ENCODE measurements around the gene PIGH.

The PIGH gene

GRCh38 chr14:67573228-67574010 is 26.6 kb downstream of the PIGH start:
- DNase-seq: no peak

DNA sequence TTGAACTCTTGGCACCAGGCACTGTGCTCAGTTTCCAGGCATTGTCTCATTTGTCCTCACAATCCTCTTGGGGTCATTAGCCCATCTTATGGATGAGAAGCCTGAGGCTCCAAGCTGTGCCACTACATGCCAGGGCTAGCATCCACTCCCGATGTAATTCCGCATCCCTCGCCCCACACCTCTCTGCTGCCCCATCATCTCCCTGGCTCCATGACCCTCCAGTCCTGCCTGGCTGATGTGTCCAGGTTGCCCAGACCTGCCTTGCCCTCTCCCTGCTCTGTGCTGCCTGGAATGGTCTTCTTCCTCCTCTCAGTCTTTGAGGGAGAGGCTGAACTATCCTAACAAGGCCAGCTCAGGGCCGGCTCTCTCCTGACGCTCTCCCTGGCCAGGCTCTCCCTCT is 27.5 kb downstream of the PIGH start:
- DNase-seq: no peak

DNA sequence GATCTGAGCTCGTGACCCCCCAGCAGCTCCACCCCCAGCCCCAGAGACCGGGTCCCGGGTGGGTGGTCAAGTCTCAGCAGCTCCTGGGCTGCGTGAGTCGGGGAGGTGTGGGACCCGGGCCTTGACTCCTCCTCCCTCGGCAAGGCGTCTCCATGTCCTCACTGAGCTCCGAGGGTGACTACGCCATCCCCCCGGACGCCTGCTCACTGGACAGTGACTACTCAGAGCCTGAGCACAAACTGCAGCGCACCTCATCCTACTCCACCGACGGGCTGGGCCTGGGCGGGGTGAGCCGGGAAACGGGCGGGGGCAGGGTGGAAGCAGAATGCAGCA is 28.1 kb downstream of the PIGH start:
- no peak for DNase-seq

- peak; percentile 56 for DNase-seq
These were observed 28.6 kb downstream of the PIGH start for GRCh38 chr14:67571275-67571990.

GRCh38 chr14:67570453-67570852 is 29.6 kb downstream of the PIGH start:
- no peak for DNase-seq

GRCh38 chr14:67569651-67570290 is 30.3 kb downstream of the PIGH start:
- no peak for DNase-seq

GRCh38 chr14:67569011-67569650 is 30.9 kb downstream of the PIGH start:
- no peak for DNase-seq

DNA sequence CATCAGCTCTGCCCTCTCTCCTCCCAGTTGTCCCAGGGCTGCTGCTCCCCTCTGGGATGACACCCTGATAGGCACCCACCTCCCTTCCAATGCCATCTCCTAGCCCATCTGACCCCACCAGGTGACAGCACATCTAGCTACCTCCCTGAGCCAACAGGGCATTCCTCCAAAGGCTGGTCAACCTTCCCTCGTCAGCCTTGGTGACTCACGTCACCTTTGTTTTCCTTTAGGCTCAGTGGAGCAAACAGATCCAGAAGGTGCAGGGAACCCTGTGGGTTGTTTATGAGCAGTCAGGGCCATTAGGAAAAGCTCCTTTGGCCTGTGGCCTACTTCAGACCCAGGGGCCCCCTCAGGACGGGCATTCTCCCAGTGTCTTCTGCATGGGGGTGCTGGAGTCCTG is 32.4 kb downstream of the PIGH start:
- no peak for DNase-seq

DNA sequence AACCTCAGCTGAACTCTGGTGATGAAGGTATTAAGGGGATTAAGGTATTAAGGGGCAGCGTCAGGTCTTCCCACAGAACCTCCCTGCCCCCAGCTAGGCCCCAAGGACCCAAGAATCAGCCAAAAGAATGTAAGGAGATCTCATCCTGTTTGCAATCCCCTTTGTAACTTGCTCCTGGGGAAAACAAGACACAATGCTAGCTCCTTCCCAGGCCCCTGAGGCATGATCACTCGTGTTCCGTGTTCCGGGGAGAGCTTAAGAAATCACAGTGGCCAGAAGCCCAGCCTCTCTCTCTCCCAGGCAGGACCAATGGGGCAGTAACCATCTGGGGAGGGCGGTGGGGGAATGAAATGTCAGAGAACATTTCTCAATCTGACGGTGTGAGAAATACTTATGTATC is 33.2 kb downstream of the PIGH start:
- DNase-seq: no peak

DNA sequence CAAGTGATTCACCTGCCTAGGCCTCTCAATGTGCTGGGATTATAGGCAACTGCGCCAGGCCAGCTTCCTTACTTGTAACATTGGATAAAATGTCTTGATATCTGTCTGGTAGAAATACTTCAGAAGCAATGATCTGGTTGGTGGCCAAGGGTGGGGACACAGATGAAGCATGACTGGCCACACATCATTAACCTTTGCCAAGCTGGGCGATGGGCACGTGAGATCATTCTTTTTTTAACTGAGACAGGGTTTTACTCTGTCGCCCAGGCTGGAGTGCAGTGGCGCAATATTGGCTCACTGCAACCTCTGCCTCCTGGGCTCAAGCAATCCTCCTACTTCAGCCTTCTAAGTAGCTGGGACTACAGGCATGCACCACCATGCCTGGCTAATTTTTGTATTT is 35.8 kb downstream of the PIGH start:
- no peak for DNase-seq

DNA sequence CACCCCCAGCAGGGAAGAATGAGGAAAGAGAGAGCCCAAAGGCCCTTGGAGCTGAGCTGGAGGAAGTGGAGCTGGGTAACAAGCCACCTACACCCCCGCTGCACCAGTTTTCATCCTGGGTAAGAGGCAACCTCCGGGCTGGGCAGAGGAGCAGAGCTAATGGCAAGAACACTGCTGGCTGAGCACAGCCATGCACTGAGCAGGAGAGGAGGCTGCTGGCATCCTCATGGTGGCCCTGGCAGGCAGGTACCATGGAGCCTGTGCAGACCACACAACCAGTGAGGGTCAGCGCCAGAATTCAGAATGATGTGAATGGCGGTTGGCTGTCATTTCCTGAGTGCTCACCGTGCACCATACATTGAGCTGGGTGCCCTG is 37.3 kb downstream of the PIGH start:
- DNase-seq: no peak

DNA sequence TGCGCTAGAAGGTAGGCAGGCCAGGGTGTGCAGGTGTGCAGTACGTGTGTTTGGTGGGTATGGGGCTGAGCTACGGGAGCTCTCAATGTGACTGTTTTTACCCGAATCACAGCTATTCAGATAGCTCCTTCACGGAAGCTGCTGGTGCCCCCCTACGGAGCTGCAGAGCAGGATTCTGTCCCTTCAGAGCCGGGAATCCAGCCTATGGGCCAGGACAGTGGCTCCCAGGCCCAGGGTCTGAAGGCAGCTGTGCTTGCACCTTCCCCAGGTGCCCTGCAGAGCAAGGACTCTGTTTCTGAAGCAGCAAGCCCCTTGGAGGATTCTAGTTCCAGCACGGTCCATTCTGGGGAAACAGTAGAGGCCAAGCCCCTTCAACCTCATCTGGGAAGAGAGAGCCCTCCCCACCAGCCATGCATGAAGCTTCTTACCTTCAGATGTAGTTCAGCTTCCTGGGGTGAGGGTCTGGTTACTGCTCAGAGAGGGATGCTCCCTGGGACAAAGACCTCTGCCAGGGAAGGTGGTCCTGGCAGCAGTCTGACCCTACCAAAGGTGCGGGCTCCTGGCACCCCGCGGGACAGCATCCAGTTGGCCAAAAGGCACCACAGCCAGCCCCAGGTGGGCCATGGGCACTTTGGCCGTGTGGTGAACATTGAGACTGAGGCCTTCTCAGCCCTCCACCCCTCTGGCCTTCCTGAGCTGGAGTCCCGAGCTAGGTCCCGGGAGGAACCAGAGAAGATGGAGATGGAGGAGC is 37.9 kb downstream of the PIGH start:
- DNase-seq: no peak

DNA sequence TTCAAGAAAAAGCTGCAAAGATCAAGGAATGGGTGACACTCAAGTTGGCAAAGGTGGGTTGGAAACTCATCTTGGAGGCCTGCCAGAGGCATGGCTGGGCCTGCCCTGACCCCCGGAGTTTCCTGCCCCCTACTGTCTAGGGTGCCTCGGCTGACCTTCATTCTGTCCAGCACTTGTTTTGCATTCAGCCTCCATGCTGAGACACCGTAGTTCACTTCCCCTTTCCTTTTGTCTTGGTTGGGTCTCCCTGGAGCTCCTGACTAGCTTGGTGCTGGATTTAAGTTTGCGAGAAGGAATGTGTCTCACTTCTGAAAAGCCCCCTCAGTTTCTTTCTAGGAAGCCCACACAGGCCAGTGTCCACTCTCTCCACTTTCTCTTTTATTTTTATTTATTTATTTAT is 40.4 kb downstream of the PIGH start:
- no peak for DNase-seq

GRCh38 chr14:67557656-67558055 is 42.4 kb downstream of the PIGH start:
- DNase-seq: no peak

GRCh38 chr14:67557118-67557517 is 43.0 kb downstream of the PIGH start:
- DNase-seq: no peak

DNA sequence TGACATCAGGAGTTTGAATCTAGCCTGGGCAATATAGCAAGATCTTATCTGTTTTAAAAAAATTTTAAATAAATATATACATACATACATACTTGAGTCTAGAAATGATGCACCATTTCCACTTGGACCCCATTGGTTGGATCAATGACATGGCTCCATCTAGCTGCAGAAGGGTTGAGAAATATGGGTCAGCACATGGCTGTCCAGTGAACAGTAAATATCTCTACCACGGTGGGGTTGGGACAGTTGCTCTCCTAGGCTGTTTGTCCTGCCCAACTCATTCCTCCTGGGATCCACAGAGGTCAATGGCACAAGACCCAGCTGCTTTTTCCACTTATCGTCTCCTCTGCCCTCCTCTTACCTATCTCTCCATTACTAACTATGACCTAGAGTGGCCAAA is 43.4 kb downstream of the PIGH start:
- DNase-seq: no peak

GRCh38 chr14:67555518-67556090 is 44.5 kb downstream of the PIGH start:
- no peak for DNase-seq

DNA sequence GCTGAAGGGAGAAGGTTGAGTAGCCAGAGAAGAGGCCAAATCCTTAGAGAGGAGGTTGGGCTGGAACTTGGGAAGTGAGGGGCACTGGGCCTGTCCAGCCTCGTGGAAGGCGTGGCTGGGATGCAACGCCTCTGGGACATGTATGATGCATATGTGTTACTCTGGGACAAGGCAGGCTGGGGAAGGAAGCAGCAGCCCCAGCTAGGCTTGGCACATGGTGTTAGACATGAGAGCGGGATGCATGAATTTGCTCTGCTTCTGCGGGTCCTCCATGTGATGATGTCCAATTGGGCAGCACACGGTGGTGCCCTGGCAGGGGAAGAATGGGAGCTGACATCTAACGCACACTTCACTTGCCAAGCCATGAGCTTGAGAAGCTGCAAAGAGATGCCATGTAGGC is 45.7 kb downstream of the PIGH start:
- no peak for DNase-seq

DNA sequence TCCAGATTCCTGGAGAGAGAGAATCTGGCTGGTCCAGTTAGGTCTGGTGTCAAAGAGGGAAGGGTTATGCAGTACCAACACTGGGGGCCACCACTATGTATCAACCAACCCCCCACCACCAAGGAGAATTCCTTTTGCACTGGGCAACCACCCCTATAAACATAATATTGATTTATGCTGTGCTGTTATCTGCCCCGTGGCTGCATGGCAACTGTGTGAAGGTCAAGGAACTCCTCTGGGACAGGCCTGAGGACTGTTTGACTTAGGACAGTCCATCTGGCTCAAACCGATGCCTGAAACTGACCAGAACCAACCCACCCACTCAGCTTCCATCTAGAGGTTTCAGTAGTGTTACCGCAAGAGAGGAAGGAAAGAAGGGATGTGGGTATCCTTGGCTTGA is 46.5 kb downstream of the PIGH start:
- DNase-seq: no peak

DNA sequence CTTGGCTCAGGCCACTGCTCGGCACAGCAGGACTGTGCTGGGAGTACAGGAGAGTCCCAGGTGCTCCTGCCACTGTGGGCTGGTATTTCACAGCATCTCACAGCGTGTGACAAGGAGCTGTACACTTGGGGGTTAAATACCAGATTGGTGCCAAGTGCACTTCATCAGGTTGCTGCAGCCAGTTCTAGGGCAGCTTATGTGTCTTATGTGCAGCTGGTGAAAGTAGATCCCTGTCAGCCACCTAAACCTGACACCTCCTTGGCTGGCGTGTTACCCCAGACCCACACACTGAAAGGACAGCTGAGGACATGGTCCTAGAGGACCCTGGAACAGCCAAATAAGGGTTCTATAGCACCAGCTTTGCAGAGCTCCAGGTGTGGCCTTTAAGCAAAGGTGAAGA is 48.1 kb downstream of the PIGH start:
- no peak for DNase-seq

- DNase-seq: no peak
These were observed 48.9 kb downstream of the PIGH start for GRCh38 chr14:67551123-67551522.

GRCh38 chr14:67549734-67550133 is 50.3 kb downstream of the PIGH start:
- DNase-seq: no peak
